ENCODE results near the gene GPR150.

Gene GPR150

GRCh38 chr5:95670568-95670967, 50.7 kb downstream of the GPR150 start:
- 100% methylated on average over 3 of the region's 3 CpGs for WGBS (ENCODE audit: insufficient coverage)
- Histone ChIP-seq H3K27ac (ENCODE audit: insufficient read depth in 1 of 2, low read depth in 1 of 2, low read length in 2 of 2, poor library complexity in 1 of 2, severe bottlenecking in 2 of 2) (no peak overlapping the region), H3K4me3 (ENCODE audit: control insufficient read depth in 1 of 7, extremely low read depth in 1 of 7, insufficient read depth in 4 of 7, low read depth in 2 of 7, low read length in 6 of 7) (no peak overlapping the region), H3K4me1 (ENCODE audit: control extremely low read depth in 1 of 4, control insufficient read depth in 4 of 4, insufficient read depth in 4 of 4, low read length in 3 of 4) (peaks cover 0 to 30% (median 17%) of the 10 kb centered on the region in 4 experiments), H3K27me3 (replicated peaks in 2 of 5; ENCODE audit: control insufficient read depth in 4 of 5, insufficient read depth in 5 of 5, low read length in 4 of 5) (no peaks in the 10 kb centered on the region), H3K9me3 (ENCODE audit: control extremely low read depth in 1 of 5, control insufficient read depth in 4 of 5, insufficient read depth in 2 of 5, low read depth in 1 of 5, low read length in 4 of 5) (no peaks in the 10 kb centered on the region), H3K36me3 (ENCODE audit: control insufficient read depth in 4 of 4, insufficient read depth in 4 of 4, low read length in 3 of 4) (no peaks in the 10 kb centered on the region)
- DNase-seq, result no peak
- ChIA-PET POLR2A (no interaction called here), CTCF (interaction anchor here (0.8 to 3.1 kb wide), 9 partner anchors 9 to 176 kb away, joined by 3 to 10 read pairs (median 4); partner anchors contain the start of gene RFESD)

All from common myeloid progenitor, CD34-positive (primary cell).